ENCODE measurements around the gene ECM1.

DNA sequence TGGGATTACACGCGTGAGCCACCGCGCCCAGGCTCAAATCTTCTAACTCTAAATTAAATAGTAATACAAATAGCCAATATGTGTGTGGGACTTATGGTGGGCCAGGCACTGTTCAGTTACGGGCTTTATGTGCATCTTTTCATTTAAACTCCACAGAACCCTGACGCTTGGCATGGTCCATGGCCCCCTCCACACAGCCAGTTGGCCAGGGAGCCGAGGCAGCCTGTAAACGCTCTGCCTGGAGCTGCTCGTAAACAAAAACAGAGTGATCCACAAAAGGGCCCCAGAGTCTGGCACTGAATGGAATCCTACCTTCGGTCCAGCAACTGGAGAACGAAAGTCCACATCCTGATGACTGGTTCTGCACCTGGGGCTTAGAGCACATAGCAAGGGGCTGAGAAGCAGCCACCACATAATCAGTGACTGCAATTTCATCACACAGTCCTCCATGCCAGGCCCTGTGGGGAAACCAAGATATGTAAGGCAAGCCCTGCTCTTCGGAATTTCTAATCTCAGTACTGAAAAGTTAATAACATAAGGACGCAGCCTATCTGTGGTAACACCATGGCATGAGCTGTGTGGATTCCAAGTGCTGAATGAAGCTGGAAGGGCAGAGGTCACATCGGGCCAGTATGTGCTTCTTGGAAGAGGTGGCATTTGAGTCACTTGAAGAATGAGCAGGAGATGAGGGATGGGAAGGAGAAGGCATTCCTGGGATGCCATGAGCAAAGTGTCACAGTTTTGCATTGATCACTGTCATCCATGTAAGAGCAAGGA lies 27.8 kb downstream of the ECM1 start:
- no peak for TF ChIP-seq POLR2A (IDR thresholded peaks at IDR 0.05)
- TF ChIP-seq, protein P1, sequence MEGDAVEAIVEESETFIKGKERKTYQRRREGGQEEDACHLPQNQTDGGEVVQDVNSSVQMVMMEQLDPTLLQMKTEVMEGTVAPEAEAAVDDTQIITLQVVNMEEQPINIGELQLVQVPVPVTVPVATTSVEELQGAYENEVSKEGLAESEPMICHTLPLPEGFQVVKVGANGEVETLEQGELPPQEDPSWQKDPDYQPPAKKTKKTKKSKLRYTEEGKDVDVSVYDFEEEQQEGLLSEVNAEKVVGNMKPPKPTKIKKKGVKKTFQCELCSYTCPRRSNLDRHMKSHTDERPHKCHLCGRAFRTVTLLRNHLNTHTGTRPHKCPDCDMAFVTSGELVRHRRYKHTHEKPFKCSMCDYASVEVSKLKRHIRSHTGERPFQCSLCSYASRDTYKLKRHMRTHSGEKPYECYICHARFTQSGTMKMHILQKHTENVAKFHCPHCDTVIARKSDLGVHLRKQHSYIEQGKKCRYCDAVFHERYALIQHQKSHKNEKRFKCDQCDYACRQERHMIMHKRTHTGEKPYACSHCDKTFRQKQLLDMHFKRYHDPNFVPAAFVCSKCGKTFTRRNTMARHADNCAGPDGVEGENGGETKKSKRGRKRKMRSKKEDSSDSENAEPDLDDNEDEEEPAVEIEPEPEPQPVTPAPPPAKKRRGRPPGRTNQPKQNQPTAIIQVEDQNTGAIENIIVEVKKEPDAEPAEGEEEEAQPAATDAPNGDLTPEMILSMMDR (IDR thresholded peaks at IDR 0.05): no peak
